Left lung (tissue), 10 donors: ENCODE measurements around the gene SYNJ2. TPM values are rescaled to one million over a fixed set of nuclear protein-coding genes. Genes with fewer than 3 reads are reported as not detected.

Experiments
- ATAC-seq: fragments of 200-7000 bp; cut with Tn5 transposase; one replicate; pipeline ENCODE4 v1.9.1; 2020; ENCODE audit warnings: moderate library complexity
- DNase-seq, 4 donors: peaks; one replicate each; pipeline ENCODE4 v3.0.0-alpha.2; 2013 to 2020
- H3K27ac ChIP-seq, 2 donors: fragments of 200-600 bp; sonication (generic) in 1 of 2; one replicate each; pipeline versions ENCODE4 v1.5.0 to v1.8.0; 2020 to 2021
- H3K27me3 ChIP-seq, 2 donors: fragments of 200-600 bp; sonication (generic) in 1 of 2; one replicate each; pipeline versions ENCODE4 v1.5.0 to v1.8.0; 2020 to 2021
- H3K36me3 ChIP-seq, 2 donors: fragments of 200-600 bp; sonication (generic) in 1 of 2; one replicate each; pipeline versions ENCODE4 v1.5.0 to v1.8.0; 2020 to 2021
- H3K4me1 ChIP-seq, 2 donors: fragments of 200-600 bp; one replicate each; pipeline ENCODE4 v1.8.0; 2021
- H3K4me3 ChIP-seq, 2 donors: fragments of 200-600 bp; sonication (generic) in 1 of 2; one replicate each; pipeline versions ENCODE4 v1.5.0 to v1.8.0; 2020 to 2021; ENCODE audit warnings: mild to moderate bottlenecking in 1 of 2
- H3K9me3 ChIP-seq, 2 donors: fragments of 200-600 bp; sonication (generic) in 1 of 2; one replicate each; pipeline versions ENCODE4 v1.5.0 to v1.8.0; 2020 to 2021
- CTCF ChIP-seq, 2 donors: fragments of 200-600 bp; sonication (generic) in 1 of 2; IDR thresholded peaks; one replicate each; pipeline versions ENCODE4 v1.5.0 to v1.8.0; 2021; ENCODE audit warnings: antibody characterized with exemption in 2 of 2
- intact Hi-C, 2 donors: fragments of 100-400 bp; cut with DNase I; formaldehyde crosslinking; loops; one replicate each; pipeline versions ENCODE4 v1.11.2 to v1.14.2; 2022
- polyA plus RNA-seq, 6 donors: library from polyadenylated mRNA; unstranded; fragments of 120-200 nt; gene quantifications; one replicate each; pipeline ENCODE4 v1.2.1, GENCODE V29; 2013; ENCODE audit not compliant: insufficient read length in 6 of 6
- total RNA-seq, 2 donors: library from RNA; stranded (reverse); fragmentation: NEBNext Ultra II Directional; extraction: Animal tissue kit (Norgen Biotek cat#: 25700); gene quantifications; one replicate each; pipeline ENCODE4 v1.2.1, GENCODE V29; 2021
- donor health status: DM: no; HTN: yes; CAD: no.
- donor health status: DM: no; HTN: no; CAD: no.

The SYNJ2 gene
- total and polyA plus RNA-seq, 8 donors: 6.2 to 12.2 (median 7.5) TPM

GRCh38 chr6:158092806-158093205 is 111.1 kb downstream of the SYNJ2 start:
- no peaks in the 10 kb centered on the region for H3K9me3 ChIP-seq
- TF ChIP-seq CTCF (IDR thresholded peaks at IDR 0.05): no peak
- no peaks in the 10 kb centered on the region for H3K4me1 ChIP-seq
- H3K4me3 ChIP-seq: no peak overlapping the region
- ATAC-seq (no peak), DNase-seq (no peak)
- H3K27me3 ChIP-seq: no peaks in the 10 kb centered on the region
- intact Hi-C loops: no loop called here
- no peak overlapping the region for H3K27ac ChIP-seq
- H3K36me3 ChIP-seq: peaks cover 0 to 58% of the 10 kb centered on the region in 2 donors

- Histone ChIP-seq H3K27me3 (no peaks in the 10 kb centered on the region), H3K9me3 (no peaks in the 10 kb centered on the region), H3K4me1 (no peaks in the 10 kb centered on the region), H3K4me3 (no peak overlapping the region), H3K27ac (no peak overlapping the region), H3K36me3 (peaks cover 0 to 54% of the 10 kb centered on the region in 2 donors)
- DNase-seq (no peak), ATAC-seq (no peak)
- no peak for TF ChIP-seq CTCF (IDR thresholded peaks at IDR 0.05)
- intact Hi-C loops: no loop called here
These were observed 113.4 kb downstream of the SYNJ2 start for GRCh38 chr6:158095031-158095430.

- Histone ChIP-seq H3K27ac (no peak overlapping the region), H3K4me1 (no peaks in the 10 kb centered on the region), H3K36me3 (peaks cover 0 to 54% of the 10 kb centered on the region in 2 donors), H3K27me3 (no peaks in the 10 kb centered on the region), H3K9me3 (no peaks in the 10 kb centered on the region), H3K4me3 (no peak overlapping the region)
- ATAC-seq (no peak), DNase-seq (no peak)
- no peak for TF ChIP-seq CTCF (IDR thresholded peaks at IDR 0.05)
- intact Hi-C loops: no loop called here
These were observed 114.0 kb downstream of the SYNJ2 start for GRCh38 chr6:158095671-158096070.

DNA sequence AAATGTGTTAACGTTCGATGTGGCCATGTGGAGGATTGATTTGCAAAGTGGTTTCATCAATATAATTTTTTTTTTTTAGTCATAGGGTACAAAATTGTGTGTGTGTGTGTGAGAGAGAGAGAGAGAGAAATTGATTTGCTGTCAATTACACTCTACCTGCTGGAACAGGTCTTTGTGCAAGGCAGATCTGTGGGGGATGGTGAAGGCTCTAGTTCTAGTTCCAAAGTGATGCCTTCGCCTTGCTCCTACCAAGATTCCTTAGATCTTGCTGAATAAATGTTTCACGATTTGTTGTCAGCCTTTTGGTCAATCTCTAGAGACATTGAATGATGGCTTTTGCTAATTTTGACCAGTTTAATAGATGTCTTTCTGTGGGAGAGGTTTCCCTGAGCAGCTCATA is 121.6 kb downstream of the SYNJ2 start:
- no peak for TF ChIP-seq CTCF (IDR thresholded peaks at IDR 0.05)
- no peaks in the 10 kb centered on the region for H3K9me3 ChIP-seq
- ATAC-seq (no peak), DNase-seq (no peak)
- no peak overlapping the region for H3K4me3 ChIP-seq
- H3K36me3 ChIP-seq: no peaks in the 10 kb centered on the region
- intact Hi-C loops: no loop called here
- no peak overlapping the region for H3K27ac ChIP-seq
- no peaks in the 10 kb centered on the region for H3K4me1 ChIP-seq
- H3K27me3 ChIP-seq: no peaks in the 10 kb centered on the region

GRCh38 chr6:158104696-158105095 is 123.0 kb downstream of the SYNJ2 start:
- Histone ChIP-seq H3K9me3 (no peaks in the 10 kb centered on the region), H3K4me3 (no peak overlapping the region), H3K36me3 (peaks cover 0 to 9% of the 10 kb centered on the region in 2 donors), H3K27ac (no peak overlapping the region), H3K4me1 (no peaks in the 10 kb centered on the region), H3K27me3 (no peaks in the 10 kb centered on the region)
- ATAC-seq (no peak), DNase-seq (no peak)
- no peak for TF ChIP-seq CTCF (IDR thresholded peaks at IDR 0.05)
- intact Hi-C loops: no loop called here
